Stimulated activated CD4-positive, alpha-beta T cell treated with anti-CD3 and anti-CD28 coated beads, Interleukin-1b, Interleukin-23, amount 100 ng/mL, for 48 hours (primary cell): ENCODE results near the gene TMEM50B.
"Not testable (repeated sequence)": the region's sequence is repeated elsewhere in the genome, so short reads cannot be mapped to it uniquely, and the experiment has no call there.

ENCODE experiments used
- DNase-seq: peaks from one replicate; pipeline ENCODE4 v3.0.0-alpha.2; 2020

Gene TMEM50B

DNA sequence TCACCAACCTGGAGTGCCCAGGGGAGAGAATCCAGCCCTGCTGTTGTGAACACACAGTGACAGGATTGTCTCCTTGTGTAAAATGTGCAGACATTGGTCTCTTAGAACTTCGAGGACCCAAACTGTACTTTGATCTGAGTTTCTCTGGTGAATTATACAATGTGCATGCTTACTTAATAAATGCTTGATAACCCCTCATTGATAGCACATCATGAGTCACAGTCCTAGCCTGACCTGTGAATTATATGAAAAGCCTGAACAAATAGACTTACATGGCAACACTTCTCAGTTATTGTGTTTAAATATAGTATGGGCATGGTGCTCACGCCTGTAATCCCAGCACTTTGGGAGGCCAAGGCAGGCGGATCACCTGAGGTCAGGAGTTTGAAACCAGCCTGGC is 53.9 kb downstream of the TMEM50B start:
- no peak for DNase-seq

DNA sequence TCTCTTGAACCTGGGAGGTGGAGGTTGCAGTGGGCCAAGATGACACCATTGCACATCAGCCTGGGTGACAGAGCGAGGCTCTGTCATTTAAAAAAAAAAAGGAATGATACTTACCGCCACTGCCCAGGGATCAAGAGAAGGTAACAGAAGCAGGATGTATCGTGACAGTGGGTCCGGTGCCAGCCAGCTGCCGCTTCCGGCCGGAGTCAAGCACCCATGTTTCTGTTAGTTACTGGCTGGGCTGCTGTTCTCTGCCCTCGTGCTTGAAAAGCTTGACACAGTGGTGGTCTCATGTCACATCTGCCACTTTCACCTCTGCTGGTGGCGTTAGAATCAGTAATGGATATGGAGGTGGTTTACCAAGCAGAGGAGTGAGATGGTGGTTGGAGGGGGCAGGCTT is 55.6 kb downstream of the TMEM50B start:
- no peak for DNase-seq

DNA sequence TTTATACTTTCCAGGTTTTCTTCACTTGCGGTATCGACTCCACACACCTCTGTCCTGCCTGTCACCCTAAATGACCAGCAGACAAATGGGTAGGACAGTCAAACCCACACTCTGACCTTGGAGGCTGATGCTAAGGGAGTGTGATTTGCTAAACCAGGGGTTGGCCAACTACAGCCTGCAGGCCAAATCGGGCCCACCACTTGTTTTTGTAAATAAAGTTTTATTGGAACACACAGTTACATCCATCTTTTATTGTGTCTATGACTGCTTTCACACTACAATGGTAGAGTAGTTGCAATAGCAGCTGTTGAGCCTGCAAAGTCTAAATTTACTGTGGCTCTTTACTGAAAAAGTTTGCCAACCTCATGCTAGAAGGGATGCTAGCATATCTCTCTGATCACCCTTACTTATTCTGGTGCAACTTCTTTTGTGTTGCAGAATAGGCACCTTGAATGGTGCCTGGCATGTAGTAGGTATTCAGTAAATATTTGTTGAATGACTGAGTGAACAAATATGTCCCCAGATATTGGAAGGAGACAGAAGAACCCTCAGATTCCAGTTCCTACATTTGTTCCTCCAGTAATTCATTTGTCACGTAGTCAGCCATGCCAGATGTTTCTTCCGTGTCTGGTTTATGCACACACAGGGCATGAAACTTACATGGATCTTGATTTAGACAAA is 57.9 kb downstream of the TMEM50B start:
- DNase-seq = no peak

- DNase-seq = no peak
These were observed 60.1 kb downstream of the TMEM50B start for GRCh38 chr21:33419538-33420123.

GRCh38 chr21:33418691-33419090 is 61.1 kb downstream of the TMEM50B start:
- no peak for DNase-seq

- DNase-seq = no peak
These were observed 64.8 kb downstream of the TMEM50B start for GRCh38 chr21:33414926-33415325.

GRCh38 chr21:33414068-33414467 is 65.7 kb downstream of the TMEM50B start:
- no peak for DNase-seq

- no peak for DNase-seq
These were observed 66.8 kb downstream of the TMEM50B start for GRCh38 chr21:33412832-33413519.

- not testable (repeated sequence) for DNase-seq
These were observed 67.3 kb downstream of the TMEM50B start for GRCh38 chr21:33412439-33412831.

GRCh38 chr21:33411949-33412430 is 67.8 kb downstream of the TMEM50B start:
- DNase-seq = no peak

- peak; percentile 25 for DNase-seq
These were observed 73.3 kb downstream of the TMEM50B start for GRCh38 chr21:33406493-33406892.

DNA sequence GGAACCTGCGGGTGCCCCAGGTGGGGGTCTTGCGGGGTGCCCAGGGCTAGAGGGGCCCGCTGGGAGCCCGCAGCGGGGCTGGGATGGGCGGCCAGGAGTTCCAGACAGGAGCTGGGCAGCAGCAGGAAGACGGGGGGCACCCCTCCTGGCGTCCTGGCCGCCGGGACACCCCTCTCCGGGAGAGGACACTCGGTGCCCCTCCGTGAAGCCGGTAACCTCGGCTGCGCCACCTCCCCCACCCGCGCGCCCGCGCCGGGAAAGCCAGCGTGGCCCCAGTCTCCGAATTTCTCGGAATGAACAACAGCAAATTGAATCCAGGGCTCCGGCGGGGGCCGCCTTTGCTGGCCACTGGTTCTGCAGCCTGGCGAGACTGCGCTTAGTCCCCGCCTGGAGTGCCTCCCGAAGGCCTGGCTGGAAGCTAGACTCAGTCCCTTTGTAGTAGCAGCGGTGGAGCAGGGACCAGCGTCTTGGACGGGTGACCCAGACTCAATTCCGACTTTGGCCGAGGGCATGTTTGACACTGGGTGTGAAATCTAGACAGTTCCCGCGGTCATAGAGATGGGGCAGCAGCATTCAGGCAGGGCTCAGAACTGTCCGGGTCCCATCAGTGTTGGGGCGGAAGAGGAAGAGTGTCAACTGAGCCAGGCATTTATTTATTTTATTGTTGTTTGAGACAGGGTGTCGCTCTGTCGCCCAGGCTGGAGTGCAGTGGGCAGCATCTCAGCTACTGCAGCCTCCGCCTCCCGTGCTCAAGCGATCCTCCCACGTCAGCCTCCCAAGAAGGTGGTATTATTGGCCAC is 75.8 kb downstream of the TMEM50B start:
- peak; percentile 19 for DNase-seq

DNA sequence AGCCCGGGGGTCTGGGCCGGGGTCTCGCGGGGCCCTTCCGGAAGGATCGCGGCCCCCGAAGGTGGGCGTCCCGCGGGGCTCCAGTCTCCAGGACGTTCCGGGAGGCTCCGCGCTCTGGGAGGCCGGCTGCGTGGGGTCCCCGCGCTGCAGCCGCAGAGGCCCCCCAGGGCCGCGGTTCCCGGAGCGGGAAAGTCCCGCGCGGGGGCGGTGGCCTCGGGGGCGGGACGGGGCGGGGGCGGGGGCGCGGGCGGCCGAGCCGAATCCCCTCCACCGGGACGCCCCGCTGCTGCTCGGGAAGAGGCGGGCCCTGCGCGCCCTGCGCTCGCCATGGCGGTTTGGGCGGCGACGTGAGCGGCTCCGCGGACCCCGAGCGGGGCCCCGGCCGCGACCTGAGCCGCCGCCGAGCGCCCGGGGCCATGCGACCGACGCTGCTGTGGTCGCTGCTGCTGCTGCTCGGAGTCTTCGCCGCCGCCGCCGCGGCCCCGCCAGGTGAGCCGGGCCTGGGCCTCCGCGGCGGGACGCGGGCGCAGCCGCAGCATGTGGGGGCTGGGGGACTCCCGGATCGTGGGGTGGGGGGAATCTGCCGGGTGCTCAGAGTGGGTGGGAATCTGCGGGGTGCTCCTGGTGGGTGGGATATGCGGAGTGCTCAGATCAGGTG is 76.5 kb downstream of the TMEM50B start, which contains the start of gene IFNGR2:
Gene IFNGR2 (plus strand): TSS at position 286 of the 658 bp plus-strand sequence. CDS start 131 bp downstream, at position 417.
- peak; percentile 11 for DNase-seq

GRCh38 chr21:33402001-33402979 is 77.5 kb downstream of the TMEM50B start:
- no peak for DNase-seq

GRCh38 chr21:33401630-33401992 is 78.2 kb downstream of the TMEM50B start:
- DNase-seq = no peak
